Stimulated activated CD4-positive, alpha-beta T cell treated with anti-CD3 and anti-CD28 coated beads, Interleukin-4, amount 100 ng/mL, for 24 hours (primary cell): Measurements from ENCODE around the gene ATP6V1D.
"Not testable (repeated sequence)": the region's sequence is repeated elsewhere in the genome, so short reads cannot be mapped to it uniquely, and the experiment has no call there.

Experiments
- DNase-seq: peaks from one replicate; pipeline ENCODE4 v3.0.0-alpha.2; 2020

ATP6V1D gene

GRCh38 chr14:67359775-67360469 lies at the start of gene ATP6V1D, which contains the start of gene EIF2S1:
Gene ATP6V1D, minus strand, starts transcription at chr14:67359804. Its CDS starts 106 bp downstream, at chr14:67359698.
Gene EIF2S1, plus strand, starts transcription at chr14:67360328. Its CDS starts 4,440 bp downstream, at chr14:67364768.
- DNase-seq, result peak; percentile 100

- not testable (repeated sequence) for DNase-seq
Measured at GRCh38 chr14:67408122-67408801, 48.7 kb upstream of the ATP6V1D start.

- no peak for DNase-seq
Measured at GRCh38 chr14:67405771-67406170, 46.2 kb upstream of the ATP6V1D start.

GRCh38 chr14:67400434-67400833 lies 40.8 kb upstream of the ATP6V1D start:
- DNase-seq, result no peak

GRCh38 chr14:67397536-67397935 lies 37.9 kb upstream of the ATP6V1D start:
- no peak for DNase-seq

- DNase-seq, result no peak
Measured at GRCh38 chr14:67396381-67396970, 36.9 kb upstream of the ATP6V1D start.

- no peak for DNase-seq
Measured at GRCh38 chr14:67395876-67396189, 36.2 kb upstream of the ATP6V1D start.

GRCh38 chr14:67395086-67395875 lies 35.7 kb upstream of the ATP6V1D start:
- no peak for DNase-seq

- DNase-seq, result no peak
Measured at GRCh38 chr14:67393689-67394088, 34.1 kb upstream of the ATP6V1D start.

GRCh38 chr14:67392800-67393199 lies 33.2 kb upstream of the ATP6V1D start:
- DNase-seq, result no peak

GRCh38 chr14:67392123-67392522 lies 32.5 kb upstream of the ATP6V1D start:
- DNase-seq, result no peak

- no peak for DNase-seq
Measured at GRCh38 chr14:67391268-67391667, 31.7 kb upstream of the ATP6V1D start.

- DNase-seq, result no peak
Measured at GRCh38 chr14:67389811-67390534, 30.4 kb upstream of the ATP6V1D start.

GRCh38 chr14:67389275-67389674 lies 29.7 kb upstream of the ATP6V1D start:
- no peak for DNase-seq

- no peak for DNase-seq
Measured at GRCh38 chr14:67387195-67387594, 27.6 kb upstream of the ATP6V1D start.

GRCh38 chr14:67385618-67386017 lies 26.0 kb upstream of the ATP6V1D start:
- no peak for DNase-seq

GRCh38 chr14:67385120-67385519 lies 25.5 kb upstream of the ATP6V1D start:
- no peak for DNase-seq

- no peak for DNase-seq
Measured at GRCh38 chr14:67377916-67378315, 18.3 kb upstream of the ATP6V1D start.

- DNase-seq, result peak; percentile 22
Measured at GRCh38 chr14:67373347-67373746, 13.7 kb upstream of the ATP6V1D start.

- DNase-seq, result no peak
Measured at GRCh38 chr14:67372833-67373232, 13.2 kb upstream of the ATP6V1D start.

GRCh38 chr14:67371247-67372148 lies 11.9 kb upstream of the ATP6V1D start:
- DNase-seq, result no peak

- DNase-seq, result no peak
Measured at GRCh38 chr14:67370830-67371229, 11.2 kb upstream of the ATP6V1D start.
